Calu3 (cell line): ENCODE data around the gene FZD10. TPM values are rescaled to one million over a fixed set of nuclear protein-coding genes. Genes with fewer than 3 reads are reported as not detected.

ENCODE experiments used
- BruUV-seq: library from RNA; stranded (reverse); fragments of 400-500 nt; replicated peaks from 2 replicates; lab custom pipeline; 2021; lab: Mats Ljungman, UMichigan
- CTCF ChIA-PET: fragments of 300-600 bp; sonication (Branson Sonifier 250); formaldehyde crosslinking; loops from one replicate; lab custom pipeline; 2022; ENCODE audit warnings: antibody characterized with exemption; lab: Charles Lee
- DNase-seq: peaks from one replicate; pipeline ENCODE4 v3.0.0; 2022
- H3K27ac Mint-ChIP-seq: one replicate; pipeline ENCODE4 v1.8.0; 2022; ENCODE audit warnings: mixed read lengths; ENCODE audit not compliant: unreplicated experiment
- H3K27me3 Mint-ChIP-seq: one replicate; pipeline ENCODE4 v1.8.0; 2022; ENCODE audit warnings: mixed read lengths; ENCODE audit not compliant: unreplicated experiment
- H3K36me3 Mint-ChIP-seq: one replicate; pipeline ENCODE4 v1.8.0; 2022; ENCODE audit warnings: mild to moderate bottlenecking, moderate library complexity, mixed read lengths; ENCODE audit not compliant: insufficient read depth, unreplicated experiment
- H3K4me1 Mint-ChIP-seq: one replicate; pipeline ENCODE4 v1.8.0; 2022; ENCODE audit warnings: mild to moderate bottlenecking, low read depth, mixed read lengths; ENCODE audit not compliant: unreplicated experiment
- H3K4me3 Mint-ChIP-seq: one replicate; pipeline ENCODE4 v1.8.0; 2022; ENCODE audit warnings: mild to moderate bottlenecking, low read depth, moderate library complexity, mixed read lengths; ENCODE audit not compliant: unreplicated experiment
- H3K9me3 Mint-ChIP-seq: one replicate; pipeline ENCODE4 v1.8.0; 2022; ENCODE audit warnings: low read depth, mixed read lengths; ENCODE audit not compliant: unreplicated experiment
- intact Hi-C: fragments of 100-400 bp; cut with micrococcal nuclease; formaldehyde crosslinking; loops from one replicate; pipeline ENCODE4 v1.10.0; 2022; ENCODE audit not compliant: unreplicated experiment
- total RNA-seq: library from RNA; stranded (reverse); gene quantifications from 2 replicates; pipeline ENCODE4 v1.2.3, GENCODE V29; 2022
- TF ChIP-seq, protein P1 (sequence below): fragments of 200-600 bp; IDR thresholded peaks from one replicate; pipeline ENCODE4 v1.8.0; 2022; ENCODE audit warnings: antibody characterized with exemption; ENCODE audit not compliant: unreplicated experiment

Gene FZD10
- total RNA-seq, 1 experiment from 2014 or later, result not detected

DNA sequence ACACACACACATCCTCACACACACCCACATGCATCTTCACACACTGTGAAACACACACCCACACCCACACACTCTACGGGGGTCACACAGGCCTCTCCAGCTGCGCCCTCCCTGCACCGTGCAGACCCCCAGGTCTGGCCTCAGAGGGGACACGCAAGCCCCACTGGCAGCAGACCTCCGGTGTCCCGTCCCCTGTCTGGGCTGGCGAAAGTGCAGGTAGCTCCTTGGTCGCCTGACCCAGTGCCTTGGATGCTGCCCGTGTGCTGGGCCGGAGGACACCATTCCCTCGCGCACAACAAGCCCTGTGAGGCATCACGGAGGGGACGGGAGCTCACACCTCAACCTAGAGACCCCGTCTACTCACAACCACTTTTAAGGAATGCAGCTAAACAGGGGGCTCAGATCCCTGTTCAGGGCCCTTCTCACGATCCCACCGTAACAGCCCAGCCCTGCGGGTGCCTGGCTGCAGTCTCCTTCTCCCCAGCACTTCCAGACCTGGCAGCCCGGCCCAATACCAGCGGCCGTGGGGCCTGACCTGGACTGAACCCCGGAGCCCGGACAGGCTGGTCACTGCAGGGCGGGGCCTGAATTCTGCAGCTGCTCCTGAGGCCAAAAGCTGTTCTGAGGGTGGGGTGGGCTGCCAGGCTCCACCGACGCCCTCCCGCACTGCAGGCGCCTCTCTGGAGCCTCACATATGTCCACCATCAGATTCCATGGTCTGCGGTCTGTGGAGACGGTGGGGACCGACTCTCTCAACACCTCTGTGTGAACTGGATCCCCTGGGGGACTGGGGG lies 42.1 kb upstream of the FZD10 start:
- no peak for DNase-seq
- BruUV-seq, result no TSS peak
- Mint-ChIP-seq H3K4me3 (no peak overlapping the region), H3K9me3 (peaks cover 10% of the 10 kb centered on the region), H3K27me3 (no peaks in the 10 kb centered on the region), H3K27ac (no peak overlapping the region), H3K36me3 (no peaks in the 10 kb centered on the region), H3K4me1 (no peaks in the 10 kb centered on the region)
- CTCF ChIA-PET, result no interaction called here
- intact Hi-C loops, result no loop called here
- TF ChIP-seq, protein P1, sequence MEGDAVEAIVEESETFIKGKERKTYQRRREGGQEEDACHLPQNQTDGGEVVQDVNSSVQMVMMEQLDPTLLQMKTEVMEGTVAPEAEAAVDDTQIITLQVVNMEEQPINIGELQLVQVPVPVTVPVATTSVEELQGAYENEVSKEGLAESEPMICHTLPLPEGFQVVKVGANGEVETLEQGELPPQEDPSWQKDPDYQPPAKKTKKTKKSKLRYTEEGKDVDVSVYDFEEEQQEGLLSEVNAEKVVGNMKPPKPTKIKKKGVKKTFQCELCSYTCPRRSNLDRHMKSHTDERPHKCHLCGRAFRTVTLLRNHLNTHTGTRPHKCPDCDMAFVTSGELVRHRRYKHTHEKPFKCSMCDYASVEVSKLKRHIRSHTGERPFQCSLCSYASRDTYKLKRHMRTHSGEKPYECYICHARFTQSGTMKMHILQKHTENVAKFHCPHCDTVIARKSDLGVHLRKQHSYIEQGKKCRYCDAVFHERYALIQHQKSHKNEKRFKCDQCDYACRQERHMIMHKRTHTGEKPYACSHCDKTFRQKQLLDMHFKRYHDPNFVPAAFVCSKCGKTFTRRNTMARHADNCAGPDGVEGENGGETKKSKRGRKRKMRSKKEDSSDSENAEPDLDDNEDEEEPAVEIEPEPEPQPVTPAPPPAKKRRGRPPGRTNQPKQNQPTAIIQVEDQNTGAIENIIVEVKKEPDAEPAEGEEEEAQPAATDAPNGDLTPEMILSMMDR, result no peak

DNA sequence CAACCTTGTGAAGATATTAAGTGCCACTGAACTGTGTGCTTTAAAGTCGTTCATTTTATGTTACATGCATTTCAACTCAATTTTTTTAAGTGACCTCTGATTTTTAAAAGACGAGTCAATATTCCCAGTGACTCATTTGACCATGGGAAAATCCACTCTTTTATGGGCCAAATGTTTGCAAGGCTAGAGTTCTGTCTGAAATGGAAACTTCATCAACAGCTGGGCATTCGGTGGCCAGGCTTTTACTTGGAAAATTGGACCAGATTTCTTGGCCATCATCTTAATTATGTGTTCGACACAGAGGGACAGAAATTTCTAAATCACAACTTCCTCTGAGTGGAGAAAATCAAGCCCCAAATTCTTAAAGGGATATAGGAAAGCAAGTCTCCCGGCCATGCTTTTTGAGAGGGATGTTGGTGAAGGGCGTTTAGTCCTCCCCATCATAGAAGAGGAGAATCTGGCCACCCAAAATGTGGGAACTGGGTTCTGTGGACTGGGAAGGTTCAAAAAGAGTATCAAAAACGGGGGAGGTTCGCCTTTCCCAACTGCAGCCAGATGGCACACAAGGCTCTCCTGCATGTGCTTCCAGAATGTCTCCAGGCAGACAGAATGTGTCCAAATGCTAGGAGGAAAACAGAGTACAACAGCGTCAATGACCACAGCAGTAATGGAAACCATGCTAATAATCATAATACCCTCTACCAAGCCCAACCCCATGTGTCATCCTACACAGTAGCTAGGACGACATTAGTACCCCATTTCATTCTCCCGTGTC lies 40.9 kb upstream of the FZD10 start:
- intact Hi-C loops, result no loop called here
- H3K9me3 Mint-ChIP-seq, result peaks cover 10% of the 10 kb centered on the region
- no peaks in the 10 kb centered on the region for H3K4me1 Mint-ChIP-seq
- no peaks in the 10 kb centered on the region for H3K27me3 Mint-ChIP-seq
- DNase-seq, result no peak
- no TSS peak for BruUV-seq
- TF ChIP-seq, protein P1, result no peak
- CTCF ChIA-PET, result no interaction called here
- no peak overlapping the region for H3K4me3 Mint-ChIP-seq
- no peak overlapping the region for H3K27ac Mint-ChIP-seq
- H3K36me3 Mint-ChIP-seq, result no peaks in the 10 kb centered on the region

DNA sequence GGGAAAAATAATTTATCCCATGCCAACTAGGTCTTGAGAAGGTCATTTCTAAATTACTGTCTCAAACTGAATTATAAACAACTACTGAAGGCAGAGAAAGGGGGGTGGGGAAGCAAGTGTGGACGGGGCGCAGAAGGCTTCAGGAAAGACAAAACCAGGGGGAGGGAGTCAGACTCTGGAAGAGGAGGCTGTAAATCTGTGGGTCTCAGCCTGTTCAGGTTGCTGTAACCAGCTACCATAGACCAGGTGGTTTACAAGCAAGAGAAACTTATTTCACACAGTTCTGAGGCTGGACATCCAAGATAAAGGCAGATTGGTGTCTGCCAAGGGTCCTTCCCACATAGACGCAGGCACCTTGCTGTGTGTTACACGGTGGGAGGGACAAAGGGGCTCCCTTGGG lies 39.9 kb upstream of the FZD10 start:
- H3K27ac Mint-ChIP-seq, result no peak overlapping the region
- no peaks in the 10 kb centered on the region for H3K4me1 Mint-ChIP-seq
- TF ChIP-seq, protein P1, result no peak
- peaks cover 10% of the 10 kb centered on the region for H3K9me3 Mint-ChIP-seq
- no peaks in the 10 kb centered on the region for H3K27me3 Mint-ChIP-seq
- intact Hi-C loops, result no loop called here
- H3K36me3 Mint-ChIP-seq, result no peaks in the 10 kb centered on the region
- no peak overlapping the region for H3K4me3 Mint-ChIP-seq
- no peak for DNase-seq
- no TSS peak for BruUV-seq
- CTCF ChIA-PET, result no interaction called here

DNA sequence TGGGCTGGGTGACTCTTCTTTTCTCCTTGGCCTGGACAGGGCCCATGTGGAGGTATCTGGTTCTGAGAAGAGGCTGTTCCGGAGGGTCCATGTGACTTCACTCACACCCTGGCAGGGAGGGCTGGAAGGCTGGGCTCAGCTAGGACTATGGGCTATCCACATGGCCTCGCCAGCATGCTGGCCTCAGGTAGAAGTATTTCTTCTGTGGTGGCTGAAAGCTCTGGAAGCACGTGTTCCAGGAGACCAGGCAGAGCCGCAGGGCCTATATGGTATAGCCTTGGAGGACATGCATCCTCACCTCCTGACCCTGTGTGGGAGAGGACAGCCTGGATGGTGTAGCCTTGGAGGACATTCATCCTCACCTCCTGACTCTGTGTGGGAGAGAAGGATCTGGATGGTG lies 38.2 kb upstream of the FZD10 start:
- no peak overlapping the region for H3K27ac Mint-ChIP-seq
- no peaks in the 10 kb centered on the region for H3K4me1 Mint-ChIP-seq
- intact Hi-C loops, result no loop called here
- no peaks in the 10 kb centered on the region for H3K36me3 Mint-ChIP-seq
- no peak for DNase-seq
- BruUV-seq, result no TSS peak
- TF ChIP-seq, protein P1, result no peak
- CTCF ChIA-PET, result no interaction called here
- no peaks in the 10 kb centered on the region for H3K27me3 Mint-ChIP-seq
- peaks cover 8% of the 10 kb centered on the region for H3K9me3 Mint-ChIP-seq
- no peak overlapping the region for H3K4me3 Mint-ChIP-seq
